ENCODE measurements around the gene PLXNA2.

DNA sequence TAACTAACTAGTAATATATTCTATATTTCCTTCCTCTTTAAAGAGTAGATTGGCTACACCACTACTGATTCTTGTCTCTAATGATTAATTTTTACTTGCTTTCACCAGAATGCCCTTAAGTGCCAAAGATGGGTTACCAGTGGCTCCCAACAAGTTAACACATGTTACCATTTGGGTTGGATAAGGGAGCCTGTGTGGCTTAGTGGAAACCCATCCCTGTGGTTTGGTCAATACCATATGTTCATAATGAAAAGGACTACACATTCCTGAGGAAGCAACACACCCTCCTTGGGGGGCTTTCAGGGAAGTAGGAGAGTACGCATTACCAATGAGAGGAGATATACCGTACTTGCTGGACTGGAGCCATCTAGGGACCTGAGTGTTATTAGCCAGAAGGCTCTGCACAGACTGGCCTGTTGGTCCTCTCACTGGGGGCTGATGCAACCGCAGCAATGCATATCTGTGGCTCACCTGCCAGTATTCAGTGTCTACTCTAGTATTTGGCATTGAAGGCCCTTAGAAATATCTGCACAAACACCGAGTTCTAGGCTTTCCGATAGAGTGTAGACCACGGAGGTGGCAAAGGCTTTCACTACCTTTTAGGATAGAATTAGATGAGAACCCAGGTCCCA is 29.3 kb upstream of the PLXNA2 start:
- TF ChIP-seq POLR2AphosphoS5 (IDR thresholded peaks at IDR 0.05; ENCODE audit: low read depth, low read length) (no peak), SIN3A (IDR thresholded peaks at IDR 0.05; ENCODE audit: borderline replicate concordance, insufficient read depth, low read length) (no peak), FOXP2 (optimal IDR thresholded peaks at IDR 0.05; ENCODE audit: borderline replicate concordance, extremely low read depth, extremely low read length, insufficient read depth) (no peak)
